IPS-18a (cell line): Measurements from ENCODE around the gene SLC39A11.
"Not testable (repeated sequence)": the region's sequence is repeated elsewhere in the genome, so short reads cannot be mapped to it uniquely, and the experiment has no call there.

Source experiments
- H3K27ac ChIP-seq: one replicate; pipeline ENCODE4 v1.5.1; 2013; ENCODE audit warnings: low read length
- H3K27me3 ChIP-seq: one replicate; pipeline ENCODE4 v1.6.1; 2013; ENCODE audit warnings: mild to moderate bottlenecking, low read length; ENCODE audit not compliant: control insufficient read depth, insufficient read depth
- H3K36me3 ChIP-seq: one replicate; pipeline ENCODE4 v1.6.1; 2013; ENCODE audit warnings: low read depth, low read length; ENCODE audit not compliant: control insufficient read depth
- H3K4me1 ChIP-seq: one replicate; pipeline ENCODE4 v1.6.1; 2013; ENCODE audit warnings: low read depth, low read length; ENCODE audit not compliant: control insufficient read depth
- H3K4me3 ChIP-seq: one replicate; pipeline ENCODE4 v1.5.1; 2013; ENCODE audit warnings: low read length
- H3K9ac ChIP-seq: one replicate; pipeline ENCODE4 v1.6.1; 2013; ENCODE audit warnings: mild to moderate bottlenecking, low read length, moderate library complexity
- H3K9me3 ChIP-seq: one replicate; pipeline ENCODE4 v1.6.1; 2013; ENCODE audit warnings: low read depth, low read length; ENCODE audit not compliant: control insufficient read depth

Gene SLC39A11

GRCh38 chr17:72846399-72846798 is 246.1 kb downstream of the SLC39A11 start:
- no peak overlapping the region for H3K9ac ChIP-seq
- H3K4me3 ChIP-seq: no peak overlapping the region
- no peak overlapping the region for H3K27ac ChIP-seq
- H3K4me1 ChIP-seq: no peaks in the 10 kb centered on the region
- no peaks in the 10 kb centered on the region for H3K9me3 ChIP-seq
- no peaks in the 10 kb centered on the region for H3K27me3 ChIP-seq
- H3K36me3 ChIP-seq: no peaks in the 10 kb centered on the region

- Histone ChIP-seq H3K4me1 (no peaks in the 10 kb centered on the region), H3K9me3 (no peaks in the 10 kb centered on the region), H3K27ac (no peak overlapping the region), H3K9ac (no peak overlapping the region), H3K36me3 (no peaks in the 10 kb centered on the region), H3K27me3 (no peaks in the 10 kb centered on the region), H3K4me3 (no peak overlapping the region)
These were observed 248.9 kb downstream of the SLC39A11 start for GRCh38 chr17:72843591-72843990.

DNA sequence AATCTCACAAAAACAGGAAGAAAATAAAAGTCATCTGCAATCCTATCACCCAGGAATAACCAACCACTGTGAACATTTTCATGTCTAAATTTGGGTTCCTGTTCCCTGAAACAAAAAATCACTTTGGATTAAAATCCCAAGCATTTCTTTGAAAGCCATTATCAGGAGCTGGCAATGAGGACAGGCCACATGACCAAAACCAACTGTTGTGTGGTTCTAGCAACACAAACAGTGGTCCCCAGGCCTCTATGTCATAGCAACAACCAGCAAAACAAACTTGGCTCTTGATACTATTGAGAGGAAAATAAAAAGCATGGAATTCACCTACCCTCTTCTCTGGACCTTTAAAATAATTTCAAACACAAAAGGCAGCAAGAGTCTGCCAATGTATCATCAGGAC is 252.5 kb downstream of the SLC39A11 start:
- H3K27me3 ChIP-seq: no peaks in the 10 kb centered on the region
- H3K4me1 ChIP-seq: no peaks in the 10 kb centered on the region
- H3K36me3 ChIP-seq: no peaks in the 10 kb centered on the region
- H3K9ac ChIP-seq: no peak overlapping the region
- H3K4me3 ChIP-seq: no peak overlapping the region
- no peak overlapping the region for H3K27ac ChIP-seq
- H3K9me3 ChIP-seq: no peaks in the 10 kb centered on the region

GRCh38 chr17:72839131-72839725 is 253.3 kb downstream of the SLC39A11 start:
- Histone ChIP-seq H3K4me3 (no peak overlapping the region), H3K4me1 (no peaks in the 10 kb centered on the region), H3K27me3 (no peaks in the 10 kb centered on the region), H3K27ac (no peak overlapping the region), H3K36me3 (no peaks in the 10 kb centered on the region), H3K9me3 (no peaks in the 10 kb centered on the region), H3K9ac (no peak overlapping the region)

- no peak overlapping the region for H3K27ac ChIP-seq
- H3K4me3 ChIP-seq: no peak overlapping the region
- no peak overlapping the region for H3K9ac ChIP-seq
- H3K4me1 ChIP-seq: no peaks in the 10 kb centered on the region
- no peaks in the 10 kb centered on the region for H3K36me3 ChIP-seq
- no peaks in the 10 kb centered on the region for H3K9me3 ChIP-seq
- H3K27me3 ChIP-seq: no peaks in the 10 kb centered on the region
These were observed 253.9 kb downstream of the SLC39A11 start for GRCh38 chr17:72838581-72838980.

DNA sequence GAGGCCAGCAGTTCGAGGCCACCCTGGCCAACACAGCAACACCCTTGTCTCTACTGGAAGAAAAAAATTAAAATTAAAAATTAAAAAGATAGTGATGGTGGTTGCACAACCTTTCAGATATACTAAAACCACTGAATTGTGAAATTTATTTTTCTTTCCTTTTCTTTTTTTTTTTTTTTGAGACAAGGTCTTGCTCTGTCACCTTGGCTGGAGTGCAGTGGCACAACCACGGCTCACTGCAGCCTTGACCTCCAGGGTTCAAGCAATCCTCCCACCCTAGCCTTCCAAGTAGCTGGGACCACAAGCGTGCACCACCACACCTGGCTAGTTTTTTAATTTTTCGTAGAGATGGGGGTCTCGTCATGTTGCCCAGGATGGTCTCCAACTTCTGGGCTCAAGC is 254.4 kb downstream of the SLC39A11 start:
- Histone ChIP-seq H3K9ac (no peak overlapping the region), H3K4me3 (no peak overlapping the region), H3K9me3 (no peaks in the 10 kb centered on the region), H3K36me3 (no peaks in the 10 kb centered on the region), H3K27ac (no peak overlapping the region), H3K4me1 (no peaks in the 10 kb centered on the region), H3K27me3 (no peaks in the 10 kb centered on the region)

DNA sequence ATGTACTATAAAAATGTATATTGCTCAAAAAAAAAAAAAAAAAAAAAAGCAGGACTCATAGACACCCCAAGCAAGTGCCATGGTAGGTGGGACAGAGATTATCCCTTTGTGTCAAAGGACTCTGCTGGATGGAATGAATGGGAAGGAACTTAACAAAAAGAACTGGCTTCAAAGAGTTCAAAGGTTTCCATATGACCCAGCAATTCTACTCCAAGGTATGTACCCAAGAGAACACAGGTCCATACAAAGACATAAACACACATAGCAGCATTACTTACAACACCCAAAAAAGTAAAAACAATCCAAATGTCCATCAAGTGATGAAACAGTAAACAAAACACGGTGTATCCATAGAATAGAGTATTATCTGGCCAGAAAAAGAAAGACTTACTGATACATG is 255.2 kb downstream of the SLC39A11 start:
- no peaks in the 10 kb centered on the region for H3K4me1 ChIP-seq
- H3K36me3 ChIP-seq: no peaks in the 10 kb centered on the region
- H3K9ac ChIP-seq: no peak overlapping the region
- H3K4me3 ChIP-seq: no peak overlapping the region
- no peaks in the 10 kb centered on the region for H3K9me3 ChIP-seq
- no peak overlapping the region for H3K27ac ChIP-seq
- no peaks in the 10 kb centered on the region for H3K27me3 ChIP-seq

DNA sequence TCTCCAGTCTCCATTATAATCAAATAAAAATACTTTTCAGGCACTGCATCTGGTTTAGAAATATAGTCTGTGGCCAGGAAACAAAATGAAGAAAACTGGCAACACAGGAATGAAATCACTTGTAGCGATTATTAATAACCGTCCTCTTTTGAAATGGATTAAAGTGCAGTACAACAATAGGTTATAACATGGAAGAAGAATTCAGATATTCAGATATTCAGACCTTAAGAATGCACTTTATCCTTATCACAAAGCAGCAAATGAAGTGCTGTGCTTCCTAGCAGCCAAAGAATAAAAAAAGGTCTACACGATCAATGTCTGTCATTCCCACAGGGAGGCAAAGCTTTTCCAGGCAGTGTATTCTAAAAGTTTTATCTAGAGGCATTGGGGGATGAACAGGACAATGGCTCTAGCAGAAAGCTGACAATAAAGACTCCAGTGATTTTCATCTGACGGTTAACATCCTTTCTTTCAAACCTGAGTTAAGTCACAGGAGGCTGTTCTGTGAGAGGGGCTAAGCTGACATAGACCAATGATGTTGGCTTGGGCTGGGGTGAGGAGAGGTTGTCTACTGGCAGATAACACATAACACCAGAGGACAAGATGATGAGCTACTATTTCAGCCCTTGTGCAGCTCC is 259.2 kb downstream of the SLC39A11 start:
- H3K9me3 ChIP-seq: no peaks in the 10 kb centered on the region
- no peak overlapping the region for H3K9ac ChIP-seq
- no peaks in the 10 kb centered on the region for H3K36me3 ChIP-seq
- H3K4me1 ChIP-seq: no peaks in the 10 kb centered on the region
- no peak overlapping the region for H3K27ac ChIP-seq
- no peak overlapping the region for H3K4me3 ChIP-seq
- H3K27me3 ChIP-seq: no peaks in the 10 kb centered on the region

GRCh38 chr17:72832306-72832705 is 260.2 kb downstream of the SLC39A11 start:
- Histone ChIP-seq H3K4me3 (no peak overlapping the region), H3K36me3 (no peaks in the 10 kb centered on the region), H3K4me1 (no peaks in the 10 kb centered on the region), H3K27ac (no peak overlapping the region), H3K9me3 (no peaks in the 10 kb centered on the region), H3K9ac (no peak overlapping the region), H3K27me3 (no peaks in the 10 kb centered on the region)

DNA sequence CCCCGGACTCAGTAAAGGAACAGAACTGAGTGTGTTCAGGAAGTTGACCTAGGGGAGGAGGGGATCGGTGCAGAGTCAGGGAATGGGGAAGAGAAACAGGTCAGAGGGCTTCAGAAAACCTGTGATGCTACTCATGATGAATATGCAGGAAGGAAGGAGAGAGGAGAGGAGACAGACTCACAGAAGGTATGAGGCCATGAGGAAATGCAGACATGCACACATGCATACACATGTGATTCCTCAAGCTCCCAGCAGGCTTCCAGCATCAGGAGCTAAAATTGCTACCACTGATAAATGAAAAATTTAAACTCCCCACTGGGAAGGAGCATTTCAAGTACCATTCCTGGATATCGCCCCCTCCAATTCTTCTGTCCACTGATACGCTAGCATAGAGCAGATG is 262.6 kb downstream of the SLC39A11 start:
- H3K9ac ChIP-seq: no peak overlapping the region
- H3K36me3 ChIP-seq: no peaks in the 10 kb centered on the region
- no peaks in the 10 kb centered on the region for H3K4me1 ChIP-seq
- H3K4me3 ChIP-seq: no peak overlapping the region
- H3K27ac ChIP-seq: no peak overlapping the region
- H3K9me3 ChIP-seq: peaks cover 8% of the 10 kb centered on the region
- H3K27me3 ChIP-seq: no peaks in the 10 kb centered on the region

DNA sequence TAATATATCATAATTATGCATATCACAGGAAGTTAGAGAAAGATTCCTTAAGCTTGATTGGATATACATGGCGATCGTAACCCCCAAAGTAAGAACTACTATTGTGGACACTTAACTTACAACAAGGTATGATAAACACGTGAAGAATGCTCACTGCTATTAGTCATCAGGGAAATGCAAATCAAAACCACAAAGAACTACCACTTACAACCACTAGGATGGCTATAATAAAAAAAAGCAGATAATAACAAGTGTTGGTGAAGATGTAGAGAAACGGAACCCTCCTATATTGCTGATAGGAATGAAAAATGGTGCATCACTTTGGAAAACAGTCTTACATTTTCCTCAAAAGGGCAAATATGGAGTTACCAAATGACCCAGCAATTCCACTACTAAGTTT is 265.9 kb downstream of the SLC39A11 start:
- Histone ChIP-seq H3K9me3 (peaks cover 16% of the 10 kb centered on the region), H3K36me3 (no peaks in the 10 kb centered on the region), H3K4me1 (no peaks in the 10 kb centered on the region), H3K4me3 (no peak overlapping the region), H3K27me3 (no peaks in the 10 kb centered on the region), H3K27ac (no peak overlapping the region), H3K9ac (no peak overlapping the region)

- not testable (repeated sequence) for H3K9ac ChIP-seq, H3K4me1 ChIP-seq, H3K4me3 ChIP-seq, H3K27ac ChIP-seq, H3K36me3 ChIP-seq, H3K27me3 ChIP-seq
- H3K9me3 ChIP-seq: peaks cover 16% of the 10 kb centered on the region
These were observed 266.4 kb downstream of the SLC39A11 start for GRCh38 chr17:72826059-72826458.
